ENCODE data around the gene RBM20. TPM values are rescaled to one million over a fixed set of nuclear protein-coding genes. Genes with fewer than 3 reads are reported as not detected.

RBM20 gene
- total RNA-seq, 4 donors from 2014 or later = 0.62 to 7.4 (median 3.9) TPM

DNA sequence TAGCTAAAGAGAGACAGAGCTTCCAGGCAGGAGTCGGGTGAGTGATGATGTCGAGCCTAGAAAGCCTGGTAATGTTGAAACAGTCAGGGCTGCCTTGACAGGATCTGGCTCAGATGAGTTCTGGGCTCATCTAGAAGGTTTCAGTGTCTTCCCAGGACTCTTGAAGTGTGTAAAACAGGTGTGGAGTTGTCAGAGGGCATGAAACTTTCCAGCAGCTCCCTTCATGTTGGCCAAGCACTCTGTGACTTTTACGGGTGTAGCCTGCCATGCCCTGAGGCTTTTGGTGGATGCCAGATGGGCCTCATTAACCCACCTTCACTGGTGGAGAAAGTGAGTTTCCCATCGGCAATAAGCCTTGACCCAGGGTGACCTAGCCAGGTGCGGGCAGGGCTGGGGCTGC, 161.2 kb downstream of the RBM20 start:
- Histone ChIP-seq H3K27me3 (no peaks in the 10 kb centered on the region), H3K4me1 (peaks cover 2 to 35% (median 22%) of the 10 kb centered on the region in 3 donors), H3K27ac (no peak overlapping the region), H3K9me3 (no peaks in the 10 kb centered on the region), H3K4me3 (no peak overlapping the region), H3K36me3 (no peaks in the 10 kb centered on the region)
- ATAC-seq = no peak
- TF ChIP-seq POLR2AphosphoS5 (IDR thresholded peaks at IDR 0.05) = no peak
- no peak for TF ChIP-seq EP300 (IDR thresholded peaks at IDR 0.05)
- TF ChIP-seq, protein P1, sequence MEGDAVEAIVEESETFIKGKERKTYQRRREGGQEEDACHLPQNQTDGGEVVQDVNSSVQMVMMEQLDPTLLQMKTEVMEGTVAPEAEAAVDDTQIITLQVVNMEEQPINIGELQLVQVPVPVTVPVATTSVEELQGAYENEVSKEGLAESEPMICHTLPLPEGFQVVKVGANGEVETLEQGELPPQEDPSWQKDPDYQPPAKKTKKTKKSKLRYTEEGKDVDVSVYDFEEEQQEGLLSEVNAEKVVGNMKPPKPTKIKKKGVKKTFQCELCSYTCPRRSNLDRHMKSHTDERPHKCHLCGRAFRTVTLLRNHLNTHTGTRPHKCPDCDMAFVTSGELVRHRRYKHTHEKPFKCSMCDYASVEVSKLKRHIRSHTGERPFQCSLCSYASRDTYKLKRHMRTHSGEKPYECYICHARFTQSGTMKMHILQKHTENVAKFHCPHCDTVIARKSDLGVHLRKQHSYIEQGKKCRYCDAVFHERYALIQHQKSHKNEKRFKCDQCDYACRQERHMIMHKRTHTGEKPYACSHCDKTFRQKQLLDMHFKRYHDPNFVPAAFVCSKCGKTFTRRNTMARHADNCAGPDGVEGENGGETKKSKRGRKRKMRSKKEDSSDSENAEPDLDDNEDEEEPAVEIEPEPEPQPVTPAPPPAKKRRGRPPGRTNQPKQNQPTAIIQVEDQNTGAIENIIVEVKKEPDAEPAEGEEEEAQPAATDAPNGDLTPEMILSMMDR (IDR thresholded peaks at IDR 0.05) = no peak
- TF ChIP-seq POLR2A (IDR thresholded peaks at IDR 0.05) = no peak
- WGBS, 2 donors (ENCODE audit: low coverage in 1 of 2) = 67 to 81% methylated on average over 1 to 2 of the region's 5 CpGs

DNA sequence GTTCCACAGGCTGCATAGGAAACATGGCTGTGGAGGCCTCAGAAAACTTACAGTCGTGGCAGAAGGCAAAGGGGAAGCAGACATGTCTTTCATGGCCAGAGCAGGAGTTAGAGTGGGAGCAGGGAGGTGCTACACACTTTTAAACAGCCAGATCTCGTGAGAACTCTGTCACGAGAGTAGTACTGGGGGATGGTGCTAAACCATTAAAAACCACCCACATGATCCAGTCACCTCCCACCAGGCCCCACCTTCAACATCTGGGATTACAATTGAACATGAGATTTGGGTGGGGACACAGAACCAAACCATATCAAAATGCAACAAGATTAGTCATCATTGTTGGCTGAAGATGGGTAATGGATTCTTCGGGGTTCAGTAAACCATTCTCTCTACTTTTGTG, 162.2 kb downstream of the RBM20 start:
- H3K27me3 ChIP-seq = no peaks in the 10 kb centered on the region
- no peaks in the 10 kb centered on the region for H3K9me3 ChIP-seq
- no peak for ATAC-seq
- TF ChIP-seq POLR2AphosphoS5 (IDR thresholded peaks at IDR 0.05) = no peak
- no peak for TF ChIP-seq EP300 (IDR thresholded peaks at IDR 0.05)
- TF ChIP-seq, protein P1 (IDR thresholded peaks at IDR 0.05) = no peak
- no peak for TF ChIP-seq POLR2A (IDR thresholded peaks at IDR 0.05)
- H3K4me1 ChIP-seq = peaks cover 2 to 35% (median 22%) of the 10 kb centered on the region in 3 donors
- WGBS, 2 donors (ENCODE audit: low coverage in 1 of 2) = 76% methylated on average over 3 of the region's 4 CpGs
- no peaks in the 10 kb centered on the region for H3K36me3 ChIP-seq
- no peak overlapping the region for H3K27ac ChIP-seq
- H3K4me3 ChIP-seq = no peak overlapping the region

DNA sequence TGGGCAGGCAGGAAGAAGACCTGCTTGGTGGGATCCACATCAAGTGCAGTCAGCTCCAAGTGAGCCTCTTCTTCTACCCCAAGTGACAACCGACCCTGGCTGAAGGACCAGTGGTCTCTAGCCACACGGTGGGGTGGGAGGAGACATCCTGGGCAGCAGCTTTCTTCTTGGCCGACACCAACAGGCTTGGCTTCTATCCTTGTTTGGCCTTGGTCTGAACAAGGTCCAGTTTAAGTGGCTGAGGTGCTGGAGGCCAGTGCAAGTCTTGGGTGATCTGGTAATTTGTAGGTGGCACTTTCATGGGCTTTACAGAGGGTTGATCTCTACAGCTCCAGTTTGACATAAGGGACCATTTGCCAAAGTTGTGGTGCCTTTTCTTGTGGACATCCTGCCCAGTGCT, 164.0 kb downstream of the RBM20 start:
- 80% methylated on average over 1 of the region's 3 CpGs; no CpG with 5 or more reads in 1 of the 2 donors for WGBS, 2 donors (ENCODE audit: low coverage in 1 of 2)
- no peak for TF ChIP-seq POLR2AphosphoS5 (IDR thresholded peaks at IDR 0.05)
- TF ChIP-seq, protein P1 (IDR thresholded peaks at IDR 0.05) = no peak
- TF ChIP-seq EP300 (IDR thresholded peaks at IDR 0.05) = no peak
- TF ChIP-seq POLR2A (IDR thresholded peaks at IDR 0.05) = no peak
- H3K27ac ChIP-seq = no peak overlapping the region

DNA sequence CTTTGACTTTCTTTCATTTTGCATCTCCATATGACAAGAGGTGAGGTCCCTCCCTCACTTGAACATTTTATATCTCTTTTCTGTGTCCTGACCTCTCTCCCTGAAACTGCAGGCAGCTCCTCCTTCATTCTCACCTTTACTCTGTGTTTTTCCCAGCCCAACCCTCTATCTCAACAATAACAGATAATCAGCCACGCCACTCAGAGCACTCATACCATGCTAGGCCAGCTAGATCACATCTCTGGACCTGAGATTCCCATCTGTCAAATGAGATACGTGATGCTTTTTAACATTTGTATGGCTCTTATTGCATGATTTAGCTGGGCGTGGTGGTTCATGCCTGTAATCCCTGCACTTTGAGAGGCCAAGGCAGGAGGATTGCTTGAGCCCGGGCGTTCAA, 164.5 kb downstream of the RBM20 start:
- ATAC-seq = no peak
- H3K4me3 ChIP-seq = no peak overlapping the region
- no peaks in the 10 kb centered on the region for H3K27me3 ChIP-seq
- peaks cover 0 to 15% (median 6%) of the 10 kb centered on the region in 3 donors for H3K4me1 ChIP-seq
- no peak overlapping the region for H3K27ac ChIP-seq
- no peaks in the 10 kb centered on the region for H3K9me3 ChIP-seq
- 88 to 100% methylated on average over 2 of the region's 5 CpGs for WGBS, 2 donors (ENCODE audit: low coverage in 1 of 2)
- TF ChIP-seq POLR2AphosphoS5 (IDR thresholded peaks at IDR 0.05) (no peak), EP300 (IDR thresholded peaks at IDR 0.05) (no peak)
- H3K36me3 ChIP-seq = no peaks in the 10 kb centered on the region

More for the DNA sequence above, 164.0 kb downstream of the RBM20 start:
- Histone ChIP-seq H3K4me1 (peaks cover 2 to 20% (median 10%) of the 10 kb centered on the region in 3 donors), H3K9me3 (no peaks in the 10 kb centered on the region), H3K4me3 (no peak overlapping the region), H3K27me3 (no peaks in the 10 kb centered on the region), H3K36me3 (no peaks in the 10 kb centered on the region)
- no peak for ATAC-seq

DNA sequence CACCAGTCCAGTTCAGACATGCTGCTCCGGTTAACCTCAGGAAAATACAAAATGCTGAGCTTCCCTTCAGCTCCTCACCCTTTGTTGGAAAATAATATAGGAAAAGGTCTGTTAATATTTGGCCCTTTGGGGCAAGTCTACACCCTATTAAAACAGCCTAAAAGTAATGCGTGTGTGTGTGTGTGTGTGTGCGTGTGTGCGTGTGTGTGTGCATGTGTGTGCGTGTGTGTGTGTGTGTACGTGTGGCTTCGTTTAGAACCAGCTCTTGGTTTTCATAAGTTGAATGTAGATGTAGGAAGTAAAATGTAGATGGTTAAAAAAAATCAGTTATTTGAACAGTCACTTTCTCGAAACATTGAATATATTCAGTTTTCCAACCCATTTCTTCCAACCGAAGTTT, 166.5 kb downstream of the RBM20 start:
- ATAC-seq = no peak
- WGBS, 2 donors (ENCODE audit: low coverage in 1 of 2) = 75 to 87% methylated on average over 8 to 9 of the region's 9 CpGs
- H3K36me3 ChIP-seq = no peaks in the 10 kb centered on the region
- TF ChIP-seq POLR2A (IDR thresholded peaks at IDR 0.05) (no peak), EP300 (IDR thresholded peaks at IDR 0.05) (no peak), POLR2AphosphoS5 (IDR thresholded peaks at IDR 0.05) (no peak)
- TF ChIP-seq, protein P1 (IDR thresholded peaks at IDR 0.05) = no peak
- no peak overlapping the region for H3K4me3 ChIP-seq
- no peak overlapping the region for H3K27ac ChIP-seq
- H3K27me3 ChIP-seq = no peaks in the 10 kb centered on the region
- H3K4me1 ChIP-seq = peaks cover 0 to 16% (median 6%) of the 10 kb centered on the region in 3 donors
- no peaks in the 10 kb centered on the region for H3K9me3 ChIP-seq

Measured in gastroesophageal sphincter (tissue), 4 donors.